HEK293 (cell line): ENCODE data around the gene LNX1.

Experiments
- FEZF1 ChIP-seq: fragments of 450-650 bp; formaldehyde crosslinking; IDR thresholded peaks from 2 replicates; pipeline ENCODE4 v1.5.1; 2016; ENCODE audit warnings: missing biosample characterization, missing genetic modification characterization
- IKZF3 ChIP-seq: fragments of 450-650 bp; IDR thresholded peaks from 2 replicates; pipeline ENCODE4 v1.5.0; 2018; ENCODE audit warnings: missing biosample characterization, mild to moderate bottlenecking, missing genetic modification characterization, moderate library complexity
- KLF10 ChIP-seq: fragments of 450-650 bp; IDR thresholded peaks from 2 replicates; pipeline ENCODE4 v1.5.1; 2018; ENCODE audit warnings: missing biosample characterization, mild to moderate bottlenecking, missing genetic modification characterization
- REPIN1 ChIP-seq: fragments of 450-650 bp; formaldehyde crosslinking; IDR thresholded peaks from 2 replicates; pipeline ENCODE4 v1.5.1; 2017; ENCODE audit warnings: missing biosample characterization, missing genetic modification characterization, low read depth
- TCF7L2 ChIP-seq: IDR thresholded peaks from 2 replicates; pipeline ENCODE4 v1.6.1; 2011; ENCODE audit warnings: low read depth, mild to moderate bottlenecking, inconsistent platforms, low read length, moderate library complexity, borderline replicate concordance
- YY1 ChIP-seq: fragments of 450-650 bp; formaldehyde crosslinking; IDR thresholded peaks from 2 replicates; pipeline ENCODE4 v1.5.1; 2018; ENCODE audit warnings: missing biosample characterization, missing genetic modification characterization
- ZNF132 ChIP-seq: fragments of 450-650 bp; formaldehyde crosslinking; IDR thresholded peaks from 2 replicates; pipeline ENCODE4 v1.5.1; 2017; ENCODE audit warnings: missing biosample characterization, missing genetic modification characterization, borderline replicate concordance
- ZNF324 ChIP-seq: fragments of 450-650 bp; formaldehyde crosslinking; IDR thresholded peaks from 2 replicates; pipeline ENCODE4 v1.5.1; 2016; ENCODE audit warnings: missing biosample characterization, missing genetic modification characterization
- ZNF416 ChIP-seq: fragments of 450-650 bp; formaldehyde crosslinking; IDR thresholded peaks from 2 replicates; pipeline ENCODE4 v1.5.1; 2016; ENCODE audit warnings: missing biosample characterization, missing genetic modification characterization
- ZNF701 ChIP-seq: fragments of 450-650 bp; formaldehyde crosslinking; IDR thresholded peaks from 2 replicates; pipeline ENCODE4 v1.5.1; 2016; ENCODE audit warnings: missing biosample characterization, missing genetic modification characterization
- TF ChIP-seq, protein P1 (sequence below): fragments of 450-650 bp; formaldehyde crosslinking; IDR thresholded peaks from 2 replicates; pipeline ENCODE4 v1.5.1; 2016; ENCODE audit warnings: missing biosample characterization, missing genetic modification characterization
- TF ChIP-seq, protein P2 (sequence below): IDR thresholded peaks from 2 replicates; pipeline ENCODE4 v1.6.1; 2011; ENCODE audit warnings: mild to moderate bottlenecking, low read depth, low read length, borderline replicate concordance
- TF ChIP-seq, protein P3 (sequence below): fragments of 450-650 bp; formaldehyde crosslinking; IDR thresholded peaks from 2 replicates; pipeline ENCODE4 v1.5.1; 2016; ENCODE audit warnings: missing biosample characterization, missing genetic modification characterization

DNA sequence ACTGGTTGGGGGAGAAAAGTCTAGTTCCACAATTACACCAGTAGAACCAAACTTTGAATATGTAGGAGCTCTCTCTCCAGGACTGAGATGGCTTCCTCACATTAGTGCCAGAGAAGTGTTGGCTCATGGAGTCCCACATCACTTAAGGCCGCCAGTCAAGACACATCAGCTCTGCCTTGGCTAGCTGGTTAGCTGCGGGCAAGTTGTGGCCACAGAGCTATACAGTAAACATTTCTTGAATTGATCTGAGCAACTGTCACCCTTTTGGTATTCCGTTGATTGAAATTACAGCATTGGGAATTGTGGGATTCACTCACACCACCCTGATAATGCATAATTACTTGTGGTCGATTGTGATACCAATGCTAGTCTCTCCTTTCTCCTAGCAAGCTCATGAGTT lies 76.2 kb downstream of the LNX1 start:
- TF ChIP-seq, protein P1, sequence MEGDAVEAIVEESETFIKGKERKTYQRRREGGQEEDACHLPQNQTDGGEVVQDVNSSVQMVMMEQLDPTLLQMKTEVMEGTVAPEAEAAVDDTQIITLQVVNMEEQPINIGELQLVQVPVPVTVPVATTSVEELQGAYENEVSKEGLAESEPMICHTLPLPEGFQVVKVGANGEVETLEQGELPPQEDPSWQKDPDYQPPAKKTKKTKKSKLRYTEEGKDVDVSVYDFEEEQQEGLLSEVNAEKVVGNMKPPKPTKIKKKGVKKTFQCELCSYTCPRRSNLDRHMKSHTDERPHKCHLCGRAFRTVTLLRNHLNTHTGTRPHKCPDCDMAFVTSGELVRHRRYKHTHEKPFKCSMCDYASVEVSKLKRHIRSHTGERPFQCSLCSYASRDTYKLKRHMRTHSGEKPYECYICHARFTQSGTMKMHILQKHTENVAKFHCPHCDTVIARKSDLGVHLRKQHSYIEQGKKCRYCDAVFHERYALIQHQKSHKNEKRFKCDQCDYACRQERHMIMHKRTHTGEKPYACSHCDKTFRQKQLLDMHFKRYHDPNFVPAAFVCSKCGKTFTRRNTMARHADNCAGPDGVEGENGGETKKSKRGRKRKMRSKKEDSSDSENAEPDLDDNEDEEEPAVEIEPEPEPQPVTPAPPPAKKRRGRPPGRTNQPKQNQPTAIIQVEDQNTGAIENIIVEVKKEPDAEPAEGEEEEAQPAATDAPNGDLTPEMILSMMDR (tag by site-specific recombination), result no peak
- TF ChIP-seq TCF7L2, result no peak
- TF ChIP-seq IKZF3 (tag by site-specific recombination), result no peak
- TF ChIP-seq, protein P2, sequence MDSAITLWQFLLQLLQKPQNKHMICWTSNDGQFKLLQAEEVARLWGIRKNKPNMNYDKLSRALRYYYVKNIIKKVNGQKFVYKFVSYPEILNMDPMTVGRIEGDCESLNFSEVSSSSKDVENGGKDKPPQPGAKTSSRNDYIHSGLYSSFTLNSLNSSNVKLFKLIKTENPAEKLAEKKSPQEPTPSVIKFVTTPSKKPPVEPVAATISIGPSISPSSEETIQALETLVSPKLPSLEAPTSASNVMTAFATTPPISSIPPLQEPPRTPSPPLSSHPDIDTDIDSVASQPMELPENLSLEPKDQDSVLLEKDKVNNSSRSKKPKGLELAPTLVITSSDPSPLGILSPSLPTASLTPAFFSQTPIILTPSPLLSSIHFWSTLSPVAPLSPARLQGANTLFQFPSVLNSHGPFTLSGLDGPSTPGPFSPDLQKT, result no peak
- TF ChIP-seq, protein P3, sequence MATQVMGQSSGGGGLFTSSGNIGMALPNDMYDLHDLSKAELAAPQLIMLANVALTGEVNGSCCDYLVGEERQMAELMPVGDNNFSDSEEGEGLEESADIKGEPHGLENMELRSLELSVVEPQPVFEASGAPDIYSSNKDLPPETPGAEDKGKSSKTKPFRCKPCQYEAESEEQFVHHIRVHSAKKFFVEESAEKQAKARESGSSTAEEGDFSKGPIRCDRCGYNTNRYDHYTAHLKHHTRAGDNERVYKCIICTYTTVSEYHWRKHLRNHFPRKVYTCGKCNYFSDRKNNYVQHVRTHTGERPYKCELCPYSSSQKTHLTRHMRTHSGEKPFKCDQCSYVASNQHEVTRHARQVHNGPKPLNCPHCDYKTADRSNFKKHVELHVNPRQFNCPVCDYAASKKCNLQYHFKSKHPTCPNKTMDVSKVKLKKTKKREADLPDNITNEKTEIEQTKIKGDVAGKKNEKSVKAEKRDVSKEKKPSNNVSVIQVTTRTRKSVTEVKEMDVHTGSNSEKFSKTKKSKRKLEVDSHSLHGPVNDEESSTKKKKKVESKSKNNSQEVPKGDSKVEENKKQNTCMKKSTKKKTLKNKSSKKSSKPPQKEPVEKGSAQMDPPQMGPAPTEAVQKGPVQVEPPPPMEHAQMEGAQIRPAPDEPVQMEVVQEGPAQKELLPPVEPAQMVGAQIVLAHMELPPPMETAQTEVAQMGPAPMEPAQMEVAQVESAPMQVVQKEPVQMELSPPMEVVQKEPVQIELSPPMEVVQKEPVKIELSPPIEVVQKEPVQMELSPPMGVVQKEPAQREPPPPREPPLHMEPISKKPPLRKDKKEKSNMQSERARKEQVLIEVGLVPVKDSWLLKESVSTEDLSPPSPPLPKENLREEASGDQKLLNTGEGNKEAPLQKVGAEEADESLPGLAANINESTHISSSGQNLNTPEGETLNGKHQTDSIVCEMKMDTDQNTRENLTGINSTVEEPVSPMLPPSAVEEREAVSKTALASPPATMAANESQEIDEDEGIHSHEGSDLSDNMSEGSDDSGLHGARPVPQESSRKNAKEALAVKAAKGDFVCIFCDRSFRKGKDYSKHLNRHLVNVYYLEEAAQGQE, result no peak
- no peak for TF ChIP-seq REPIN1 (tag by site-specific recombination)
- no peak for TF ChIP-seq YY1 (tag by site-specific recombination)
- TF ChIP-seq ZNF324 (tag by site-specific recombination), result no peak
- no peak for TF ChIP-seq KLF10 (tag by site-specific recombination)
- TF ChIP-seq ZNF416 (tag by site-specific recombination), result no peak
- TF ChIP-seq ZNF701 (tag by site-specific recombination), result no peak
- TF ChIP-seq ZNF132, result no peak
- TF ChIP-seq FEZF1, result no peak
